Measurements from ENCODE around the gene PEAK1.

- TF ChIP-seq CTCF (IDR thresholded peaks at IDR 0.05; ENCODE audit: extremely low read depth in 1 of 2, insufficient read depth in 1 of 2, low read depth in 1 of 2, low read length in 2 of 2) (no peak), POLR2AphosphoS5 (IDR thresholded peaks at IDR 0.05; ENCODE audit: insufficient read depth, low read depth, low read length) (no peak), GATA2 (IDR thresholded peaks at IDR 0.05; ENCODE audit: insufficient read depth, insufficient read length, low read depth, low read length) (no peak), EZH2 (IDR thresholded peaks at IDR 0.05; ENCODE audit: borderline replicate concordance, low read depth, low read length, severe bottlenecking) (no peak), POLR2A (IDR thresholded peaks at IDR 0.05; ENCODE audit: low read depth, low read length) (no peak), FOS (IDR thresholded peaks at IDR 0.05; ENCODE audit: borderline replicate concordance, insufficient read depth, low read length) (no peak)
These were observed 108.9 kb downstream of the PEAK1 start for GRCh38 chr15:77311020-77311419.
